ENCODE data around the gene FDCSP.

DNA sequence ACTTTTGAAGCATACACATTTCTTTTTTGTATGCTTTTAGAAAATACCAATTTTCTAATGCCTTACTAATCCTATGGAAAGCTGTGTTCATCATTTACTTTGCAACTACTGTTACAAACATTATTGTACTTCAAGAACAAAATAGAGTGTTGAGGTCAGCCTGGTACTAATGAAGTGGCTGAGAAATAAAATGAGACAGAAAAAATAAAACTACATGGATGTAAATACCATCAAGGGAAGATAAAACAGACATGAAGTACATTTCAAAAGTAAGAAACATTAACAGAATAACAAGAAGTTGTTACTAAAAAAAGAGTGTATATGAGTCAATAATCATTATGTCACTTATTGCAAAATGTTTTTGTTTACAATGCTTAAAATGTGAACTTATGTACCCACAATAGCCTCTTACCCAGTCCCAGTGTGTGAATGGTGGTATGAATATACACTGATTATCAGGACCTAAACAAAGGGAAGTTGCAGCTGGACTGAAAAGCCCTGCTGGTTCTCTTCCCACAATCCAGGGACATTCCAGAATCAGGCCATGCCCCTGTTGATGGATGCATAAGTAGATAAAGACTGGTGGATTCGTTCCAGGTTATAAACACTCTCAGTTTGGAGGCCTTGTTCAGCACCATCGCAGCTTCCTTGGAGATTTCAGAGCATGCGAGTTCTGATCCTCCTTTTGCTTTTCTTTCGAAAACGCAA, 14.1 kb downstream of the FDCSP start:
- no peak for TF ChIP-seq EZH2 (IDR thresholded peaks at IDR 0.05; ENCODE audit: insufficient read depth, poor library complexity, severe bottlenecking)
- TF ChIP-seq EZH2phosphoT487 (IDR thresholded peaks at IDR 0.05; ENCODE audit: insufficient read depth, low read depth): no peak
